Astrocyte of the cerebellum (primary cell): Measurements from ENCODE around the gene TMSB4X.
"Not testable (repeated sequence)": the region's sequence is repeated elsewhere in the genome, so short reads cannot be mapped to it uniquely, and the experiment has no call there.

Experiments
- DNase-seq: peaks from one replicate; pipeline ENCODE4 v3.0.0-alpha.2; 2011; ENCODE audit warnings: low read depth
- H3K4me3 ChIP-seq: 2 replicates; pipeline ENCODE4 v1.5.1; 2011; ENCODE audit warnings: mild to moderate bottlenecking, low read depth, low read length, moderate library complexity
- CTCF ChIP-seq: IDR thresholded peaks from 2 replicates; pipeline ENCODE4 v1.5.1; 2012; ENCODE audit warnings: low read length, low read depth, moderate library complexity, mild to moderate bottlenecking; ENCODE audit errors: missing control alignments
- in situ Hi-C: cut with HindIII; loops from 2 replicates; pipeline ENCODE4 v1.10.0; 2017; ENCODE audit warnings: low sequenced_read_pairs

Gene TMSB4X

GRCh38 chrX:12974796-12975669 lies at the start of gene TMSB4X:
TSS of gene TMSB4X (plus strand) at chrX:12975110.
- DNase-seq, result no peak

GRCh38 chrX:12929701-12930100 lies 45.2 kb upstream of the TMSB4X start:
- in situ Hi-C loops, result no loop called here
- no peak overlapping the region for H3K4me3 ChIP-seq
- DNase-seq, result no peak
- no peak for TF ChIP-seq CTCF

More at GRCh38 chrX:12974796-12975669, at the start of gene TMSB4X:
- in situ Hi-C loops, result no loop called here
- peak within 1 kb of the TSS; percentile 90 for H3K4me3 ChIP-seq
- TF ChIP-seq CTCF, result no peak

GRCh38 chrX:12930150-12930549 lies 44.8 kb upstream of the TMSB4X start:
- no peak overlapping the region for H3K4me3 ChIP-seq
- in situ Hi-C loops, result no loop called here
- no peak for DNase-seq
- TF ChIP-seq CTCF, result no peak

- in situ Hi-C loops, result no loop called here
- DNase-seq, result no peak
- no peak overlapping the region for H3K4me3 ChIP-seq
- no peak for TF ChIP-seq CTCF
These were observed 42.7 kb upstream of the TMSB4X start for GRCh38 chrX:12932244-12932643.

- H3K4me3 ChIP-seq, result no peak overlapping the region
- in situ Hi-C loops, result no loop called here
- TF ChIP-seq CTCF, result no peak
- no peak for DNase-seq
These were observed 40.1 kb upstream of the TMSB4X start for GRCh38 chrX:12934850-12935249.

- no peak for DNase-seq
- in situ Hi-C loops, result no loop called here
- H3K4me3 ChIP-seq, result no peak overlapping the region
- no peak for TF ChIP-seq CTCF
These were observed 38.0 kb upstream of the TMSB4X start for GRCh38 chrX:12936947-12937346.

GRCh38 chrX:12940471-12940870 lies 34.4 kb upstream of the TMSB4X start:
- H3K4me3 ChIP-seq, DNase-seq, in situ Hi-C loops: not testable (repeated sequence)

GRCh38 chrX:12943592-12943991 lies 31.3 kb upstream of the TMSB4X start:
- DNase-seq, H3K4me3 ChIP-seq, in situ Hi-C loops: not testable (repeated sequence)

- H3K4me3 ChIP-seq, in situ Hi-C loops, DNase-seq: not testable (repeated sequence)
These were observed 30.5 kb upstream of the TMSB4X start for GRCh38 chrX:12944452-12944851.
